GM21529 (cell line): ENCODE data around the gene CST6.
"Not testable (repeated sequence)": the region's sequence is repeated elsewhere in the genome, so short reads cannot be mapped to it uniquely, and the experiment has no call there.

Experiments
- ATAC-seq: cut with Tn5 transposase; IDR thresholded peaks from one replicate; pipeline ENCODE4 v1.9.1; 2021; ENCODE audit not compliant: unreplicated experiment

CST6 gene

DNA sequence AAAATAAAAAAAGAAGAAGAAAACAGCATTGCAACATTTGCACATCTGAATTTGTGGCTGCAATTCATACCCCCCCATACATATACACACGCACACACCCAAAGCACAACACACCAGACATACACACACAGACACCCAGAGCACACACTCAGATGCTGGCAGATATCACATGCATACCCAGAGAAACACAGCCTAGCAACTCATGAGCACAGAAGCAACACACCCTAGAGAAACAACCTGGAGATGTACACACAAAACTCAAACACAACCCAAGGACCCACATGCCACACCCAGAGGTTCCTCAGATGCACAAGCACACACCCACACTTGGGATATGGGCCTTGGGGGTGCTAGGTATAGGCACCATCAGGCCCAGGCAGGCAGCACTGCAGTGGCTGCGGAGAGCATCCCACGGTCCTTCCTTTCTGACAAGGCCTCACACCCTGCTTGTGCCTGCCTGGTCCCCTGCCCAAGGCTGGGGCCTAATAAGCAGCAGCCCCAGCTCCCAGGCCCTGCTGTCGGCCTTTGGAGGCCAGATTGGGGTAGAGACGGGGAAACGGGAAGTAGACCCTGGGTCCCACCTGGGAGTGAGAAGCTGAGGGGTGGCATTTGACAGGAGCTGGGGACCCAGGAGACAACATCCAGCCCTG, 3.1 kb downstream of the CST6 start:
- ATAC-seq, result no peak

DNA sequence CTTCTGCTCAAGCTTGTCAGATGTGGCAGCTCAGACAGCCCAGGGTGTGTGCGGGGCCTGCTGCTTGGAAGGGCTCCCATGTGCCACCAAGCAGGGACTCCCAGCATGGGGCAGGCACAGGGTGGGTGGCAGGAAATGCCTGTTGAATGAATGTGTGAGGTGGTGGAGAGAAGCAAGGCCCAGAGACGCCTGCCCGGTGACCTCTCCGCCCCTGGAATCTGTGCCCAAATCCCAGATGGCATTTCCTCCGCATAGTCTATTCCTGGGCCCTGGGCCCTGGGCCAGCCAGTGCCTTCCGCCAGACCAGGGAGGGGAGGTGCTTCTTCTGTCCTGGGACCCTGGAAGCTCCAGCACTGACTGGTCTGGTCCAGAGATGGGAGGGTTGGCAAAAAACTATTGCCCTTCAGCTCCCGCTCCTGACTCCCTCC, 3.7 kb downstream of the CST6 start:
- no peak for ATAC-seq

DNA sequence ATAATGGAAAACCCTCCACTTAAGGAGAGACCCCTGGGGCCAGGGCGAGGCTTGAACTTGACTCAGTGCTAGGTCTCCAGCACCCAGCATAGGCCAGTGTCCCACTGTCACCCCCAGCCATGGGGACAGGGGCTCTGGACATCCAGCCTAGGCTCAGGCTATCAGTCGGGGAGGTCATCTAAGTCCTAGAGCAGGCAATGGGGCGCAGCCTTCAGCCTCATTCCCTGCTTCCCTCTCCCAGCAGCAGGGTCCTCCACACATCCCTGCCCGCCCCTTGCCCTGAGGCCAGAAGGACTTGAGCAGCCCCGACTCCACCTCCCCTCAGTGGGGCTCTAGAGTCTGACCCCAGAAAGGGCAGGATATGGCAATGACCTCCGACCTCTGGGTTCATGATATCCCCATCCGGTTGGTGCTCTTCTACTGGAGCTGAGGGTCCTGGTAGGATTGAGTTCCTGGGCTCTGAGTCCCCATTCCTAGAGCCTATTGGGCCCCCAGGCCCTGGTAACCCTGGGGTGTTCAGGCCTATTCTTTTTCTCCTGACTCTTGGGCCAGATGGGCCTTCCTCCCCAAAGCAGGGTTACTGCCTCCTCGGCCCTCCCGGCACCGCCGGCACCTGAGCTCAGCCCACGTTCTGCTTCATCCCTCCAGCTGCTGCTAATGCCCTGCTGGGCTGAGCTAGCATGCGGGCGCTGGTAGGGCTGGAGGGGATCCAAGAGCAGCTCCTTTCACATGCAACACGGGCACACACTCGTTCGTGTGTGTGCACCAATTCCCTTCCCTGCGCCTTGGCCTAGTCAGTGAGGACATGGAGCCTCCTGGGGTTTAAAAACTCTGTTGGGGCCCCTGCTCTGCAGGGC, 4.4 kb downstream of the CST6 start:
- ATAC-seq, result no peak

DNA sequence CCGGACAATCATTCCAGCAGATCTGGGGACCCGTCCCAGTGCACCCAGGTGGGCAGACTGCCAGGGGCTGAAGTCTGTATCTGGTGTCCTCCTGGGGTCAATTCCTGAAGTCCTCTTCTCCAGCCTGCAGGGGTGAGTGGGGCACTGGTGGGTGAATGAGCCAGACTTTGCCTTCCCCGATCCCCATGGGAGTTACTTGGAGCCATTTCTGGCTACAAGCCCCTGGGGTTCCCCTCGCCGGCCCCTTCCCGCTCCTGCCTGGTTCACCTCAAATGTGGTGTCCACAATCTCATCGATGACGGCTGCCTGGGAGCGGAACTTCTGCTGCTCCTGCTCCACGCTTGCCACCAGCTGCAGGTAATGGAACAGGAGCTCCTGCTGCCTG, 5.0 kb downstream of the CST6 start:
- no peak for ATAC-seq

DNA sequence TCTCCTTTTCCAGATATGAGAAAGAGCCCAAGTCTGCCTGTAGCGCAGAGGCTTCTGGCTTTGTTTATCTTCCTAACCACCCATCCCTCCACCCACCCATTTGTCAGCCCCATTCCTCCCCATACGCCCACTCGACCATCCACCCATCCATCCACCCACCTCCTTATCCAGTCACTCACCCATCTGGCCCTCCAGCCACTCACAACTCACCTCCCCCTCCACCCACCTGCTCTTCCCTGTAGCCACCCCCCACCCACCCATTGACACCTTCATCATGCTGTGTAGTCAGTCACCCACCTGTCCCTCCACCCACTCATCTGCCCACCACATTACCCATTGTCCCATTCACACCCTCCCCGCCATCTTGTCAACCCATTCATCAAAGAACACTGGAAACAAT, 5.5 kb downstream of the CST6 start:
- ATAC-seq, result no peak

DNA sequence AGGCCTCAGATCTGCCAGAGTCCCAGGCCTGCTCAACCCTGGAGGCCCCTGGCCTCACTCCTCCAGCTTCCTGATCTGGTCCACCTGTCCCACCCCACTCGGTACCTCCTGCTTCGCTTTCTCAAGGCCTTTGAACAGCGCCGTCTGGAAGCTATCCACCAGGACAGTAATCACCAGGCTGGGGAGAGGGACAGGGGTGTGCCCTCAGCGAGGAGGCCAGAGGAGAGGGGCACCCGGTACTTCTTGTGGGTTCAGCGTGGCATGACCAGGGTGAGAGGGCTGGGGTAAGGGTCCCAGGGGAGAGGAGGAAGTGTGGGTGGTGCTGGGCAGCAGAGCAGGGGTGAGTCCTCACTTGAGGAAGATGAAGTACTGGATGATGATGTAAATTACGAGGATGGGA, 8.4 kb downstream of the CST6 start:
- no peak for ATAC-seq

DNA sequence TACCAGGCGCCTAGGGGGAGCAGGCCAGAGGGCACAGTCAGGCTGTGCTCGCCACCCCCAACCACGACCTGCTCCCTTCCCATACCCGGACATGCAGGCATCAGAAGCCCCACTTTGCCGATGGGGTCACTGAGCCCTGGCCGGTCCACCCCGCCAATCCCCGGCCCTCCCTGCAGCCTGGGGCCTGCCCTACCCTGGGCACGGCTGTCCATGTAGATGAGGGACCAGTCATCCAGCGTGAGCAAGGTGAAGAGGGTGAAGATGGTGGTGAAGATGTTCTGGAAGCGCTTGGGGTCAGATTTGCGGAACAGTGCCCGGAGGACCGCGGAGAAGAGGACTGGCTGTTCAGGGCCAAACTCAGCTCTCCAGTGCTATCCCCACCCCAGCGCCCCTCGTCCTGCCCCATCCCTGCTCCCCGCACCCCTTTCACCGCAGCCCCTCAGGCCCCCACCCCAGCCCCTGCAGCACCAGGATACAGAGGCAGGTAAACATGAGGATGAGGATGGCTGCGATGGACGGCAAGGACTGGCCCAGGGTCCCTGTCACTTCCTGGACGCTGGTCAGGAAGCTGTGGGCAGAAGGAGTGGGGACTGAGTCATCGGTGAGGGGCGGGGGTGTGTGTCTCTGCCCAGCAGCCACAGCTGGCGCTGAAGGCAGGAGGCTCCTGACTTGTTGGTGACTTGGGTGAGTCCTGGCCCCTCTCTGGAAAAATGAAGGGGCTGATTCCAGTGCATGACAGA, 9.0 kb downstream of the CST6 start:
- no peak for ATAC-seq

DNA sequence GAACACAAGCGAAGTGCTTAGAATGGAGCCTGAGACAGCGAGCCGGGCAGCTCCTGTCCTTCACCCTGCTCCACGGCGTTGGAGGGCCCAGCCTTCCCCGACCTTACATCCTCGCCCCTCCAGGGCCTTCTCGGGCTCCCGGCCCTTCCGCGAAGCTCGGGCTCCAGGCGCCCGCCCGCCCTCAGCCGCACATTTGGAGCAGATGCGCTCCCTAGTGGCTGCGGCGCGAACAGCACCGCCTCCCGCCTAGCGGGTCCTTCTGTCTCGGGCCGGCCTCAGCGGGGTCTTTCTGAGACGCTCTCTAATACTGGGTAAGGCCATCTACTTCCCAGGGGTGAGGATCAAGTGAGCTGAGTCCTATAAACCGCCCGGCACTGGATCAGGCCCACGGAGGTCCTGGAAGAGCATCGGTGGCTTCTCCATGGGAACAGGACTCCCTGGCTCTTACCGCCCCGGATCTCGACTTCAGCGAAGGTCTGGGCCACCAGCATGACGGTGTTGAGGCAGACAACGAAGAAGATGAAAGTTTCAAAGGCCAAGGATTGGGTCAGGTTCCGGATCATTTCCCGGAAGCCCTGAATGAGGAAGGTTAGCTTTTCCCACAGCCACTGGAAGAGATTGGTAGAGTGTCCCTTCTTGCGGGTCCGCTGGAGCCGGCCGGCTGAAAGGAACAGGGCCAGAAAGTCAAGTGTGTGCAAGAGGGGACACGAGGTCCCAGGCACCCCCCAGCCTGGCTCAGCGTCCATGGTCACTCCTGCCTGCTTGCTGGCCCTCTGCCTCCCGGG, 10.8 kb downstream of the CST6 start:
- ATAC-seq, result no peak

DNA sequence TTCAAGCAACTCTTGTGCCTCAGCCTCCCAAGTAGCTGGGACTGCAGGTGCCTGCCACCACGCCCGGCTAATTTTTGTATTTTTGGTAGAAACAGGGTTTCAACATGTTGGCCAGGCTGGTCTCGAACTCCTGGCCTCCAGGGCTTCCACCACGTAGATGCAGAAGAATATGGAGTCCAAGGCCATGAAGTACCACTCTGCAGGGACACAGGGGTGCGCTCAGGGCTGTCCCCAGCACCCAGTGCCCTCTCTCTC, 11.3 kb downstream of the CST6 start:
- not testable (repeated sequence) for ATAC-seq

DNA sequence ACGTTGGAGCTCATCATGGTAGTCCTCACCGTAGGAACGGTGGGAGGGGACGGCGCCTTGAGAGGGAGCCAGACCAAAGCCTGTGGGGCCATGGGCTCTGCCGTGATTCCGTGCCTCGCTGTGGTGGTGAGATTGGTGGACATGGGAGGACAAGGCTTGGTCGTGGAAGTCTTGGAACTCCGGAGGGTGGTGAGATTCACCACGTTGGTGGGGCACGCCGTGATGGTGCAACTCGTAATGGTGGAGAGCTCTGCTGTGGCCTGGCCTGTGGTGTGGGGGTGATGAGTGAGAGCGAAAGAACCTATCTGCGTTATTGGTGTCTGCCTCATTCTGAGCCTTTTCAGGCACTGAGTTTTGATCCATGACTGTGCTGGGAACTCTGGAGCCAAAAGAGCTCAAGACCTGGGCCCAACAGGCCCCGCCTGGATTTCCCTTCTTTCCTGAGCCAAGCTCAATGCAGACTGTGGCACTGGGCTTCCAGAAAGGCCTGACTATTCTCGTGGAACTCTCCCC, 14.3 kb downstream of the CST6 start, which contains the start of gene CATSPER1:
TSS of gene CATSPER1 (minus strand) at position 463 of the 513 bp plus-strand sequence. CDS start at position 363, 100 bp downstream.
- ATAC-seq, result no peak

DNA sequence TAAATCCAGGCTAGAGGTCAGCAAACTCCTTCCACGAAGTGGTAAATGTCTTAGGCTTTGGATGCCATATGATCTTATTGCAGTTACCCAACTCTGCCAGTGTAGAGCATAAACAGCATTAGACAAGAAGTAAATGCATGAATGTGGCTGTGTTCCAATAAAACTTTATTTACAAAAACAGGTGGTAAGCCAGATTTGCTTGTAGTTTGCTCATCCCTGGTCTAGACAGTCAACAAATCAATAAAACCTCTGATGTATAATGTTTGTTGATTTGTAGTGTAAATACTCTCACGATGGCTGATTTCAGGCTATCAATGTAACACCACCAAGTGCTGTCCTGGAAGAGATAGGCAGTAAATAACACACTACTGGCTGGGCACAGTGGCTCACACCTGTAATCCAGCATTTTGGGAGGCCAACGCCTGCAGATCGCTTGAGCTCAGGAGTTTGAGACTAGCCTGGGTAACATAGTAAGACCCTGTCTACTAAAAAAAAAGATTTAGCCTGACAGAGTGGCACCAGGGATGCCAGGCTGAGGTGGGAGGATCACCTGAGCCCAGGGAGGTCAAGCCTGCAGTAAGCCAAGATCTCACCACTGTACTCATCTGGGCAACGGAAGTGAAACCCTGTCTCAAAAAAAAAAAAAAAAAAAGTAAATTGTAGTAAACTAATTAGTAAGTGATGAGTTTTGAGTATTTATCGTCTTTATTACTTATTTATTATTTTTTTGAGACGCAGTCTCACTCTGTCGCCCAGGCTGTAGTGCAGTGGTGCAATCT, 21.3 kb downstream of the CST6 start:
- ATAC-seq, result no peak

DNA sequence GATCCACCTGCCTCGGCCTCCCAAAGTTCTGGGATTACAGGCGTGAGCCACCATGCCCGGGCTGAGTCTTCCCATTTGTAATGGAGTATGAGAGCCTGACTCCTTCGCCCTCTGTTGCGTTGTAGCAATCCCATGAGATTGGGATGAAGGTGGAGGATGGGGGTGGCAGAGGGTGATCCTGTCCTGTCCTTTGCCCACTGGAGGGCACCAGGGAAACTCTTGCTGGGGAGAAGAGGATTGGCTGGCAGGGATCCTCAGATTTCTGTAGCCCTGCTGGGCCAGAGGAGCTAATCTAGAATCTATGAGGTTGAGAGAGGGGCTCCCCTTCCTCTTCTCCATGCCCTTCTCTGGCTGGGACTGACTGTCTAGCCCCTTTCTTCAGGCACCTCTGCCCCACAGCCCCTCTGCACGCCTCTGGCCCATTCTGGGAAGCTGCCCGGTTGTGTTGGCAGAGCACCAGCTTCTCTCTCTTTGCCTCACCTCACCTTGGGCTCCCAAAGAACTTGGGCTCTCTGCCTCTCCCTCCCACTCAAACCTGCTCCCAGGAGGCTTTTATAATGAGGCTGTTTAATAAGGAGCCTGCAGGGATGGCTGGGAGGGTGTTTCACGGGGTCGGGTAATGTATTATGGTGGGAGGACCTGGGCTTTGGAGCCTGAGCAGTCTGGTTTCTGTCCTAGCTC, 24.0 kb downstream of the CST6 start:
- no peak for ATAC-seq

DNA sequence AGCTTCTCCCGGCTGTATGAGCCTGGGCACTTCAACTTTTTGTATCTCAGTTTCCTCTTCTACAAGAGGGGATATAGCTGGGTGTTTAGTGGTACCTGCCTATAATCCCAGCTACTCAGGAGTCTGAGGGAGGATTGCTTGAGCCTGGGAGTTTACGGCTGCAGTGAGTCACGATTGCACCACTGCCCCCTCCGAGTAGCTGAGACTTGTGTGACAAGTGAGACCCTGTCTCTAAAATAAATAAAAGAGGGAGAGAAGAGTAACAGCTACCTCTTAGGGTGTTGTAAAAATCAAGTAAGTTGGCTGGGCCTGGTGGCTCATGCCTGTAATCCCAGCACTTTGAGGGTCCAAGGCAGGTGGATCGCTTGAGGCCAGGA, 24.5 kb downstream of the CST6 start:
- ATAC-seq, result no peak

DNA sequence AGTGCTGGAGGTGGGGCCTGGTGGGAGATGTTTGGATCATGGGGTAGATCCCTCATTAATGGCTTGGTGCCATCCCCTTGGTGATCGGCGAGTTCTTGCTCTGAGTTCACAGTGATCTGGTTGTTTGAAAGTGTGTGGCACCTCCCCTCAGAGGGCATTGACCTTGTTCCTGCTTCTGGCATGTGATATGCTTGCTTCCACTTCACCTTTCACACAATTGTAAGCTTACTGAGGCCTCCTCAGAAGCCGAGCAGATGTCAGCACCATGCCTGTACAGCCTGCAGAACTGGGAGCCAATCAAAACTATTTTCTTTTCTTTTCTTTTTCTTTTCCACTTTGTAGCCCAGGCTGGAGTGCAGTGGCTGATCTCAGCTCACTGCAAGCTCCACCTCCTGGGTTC, 25.5 kb downstream of the CST6 start:
- ATAC-seq, result no peak

DNA sequence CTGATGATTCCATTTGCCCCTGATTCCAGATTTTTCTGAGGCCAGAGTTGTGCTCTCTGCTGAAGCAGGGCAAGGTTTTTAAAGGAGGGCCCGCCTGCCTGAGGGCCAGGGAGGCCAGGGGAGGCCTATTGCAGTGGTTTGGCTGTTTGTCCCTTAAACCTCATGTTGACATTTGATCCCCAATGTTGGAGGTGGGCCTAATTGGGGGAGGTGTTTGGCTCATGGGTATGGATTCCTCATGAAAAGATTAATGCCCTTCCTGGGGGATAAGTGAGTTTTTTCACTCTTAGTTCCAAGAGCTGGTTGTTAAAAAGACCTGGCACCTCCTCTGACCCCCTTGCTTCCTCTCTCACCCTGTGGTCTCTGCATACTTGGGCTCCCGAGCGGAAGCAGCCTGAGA, 28.0 kb downstream of the CST6 start:
- no peak for ATAC-seq

DNA sequence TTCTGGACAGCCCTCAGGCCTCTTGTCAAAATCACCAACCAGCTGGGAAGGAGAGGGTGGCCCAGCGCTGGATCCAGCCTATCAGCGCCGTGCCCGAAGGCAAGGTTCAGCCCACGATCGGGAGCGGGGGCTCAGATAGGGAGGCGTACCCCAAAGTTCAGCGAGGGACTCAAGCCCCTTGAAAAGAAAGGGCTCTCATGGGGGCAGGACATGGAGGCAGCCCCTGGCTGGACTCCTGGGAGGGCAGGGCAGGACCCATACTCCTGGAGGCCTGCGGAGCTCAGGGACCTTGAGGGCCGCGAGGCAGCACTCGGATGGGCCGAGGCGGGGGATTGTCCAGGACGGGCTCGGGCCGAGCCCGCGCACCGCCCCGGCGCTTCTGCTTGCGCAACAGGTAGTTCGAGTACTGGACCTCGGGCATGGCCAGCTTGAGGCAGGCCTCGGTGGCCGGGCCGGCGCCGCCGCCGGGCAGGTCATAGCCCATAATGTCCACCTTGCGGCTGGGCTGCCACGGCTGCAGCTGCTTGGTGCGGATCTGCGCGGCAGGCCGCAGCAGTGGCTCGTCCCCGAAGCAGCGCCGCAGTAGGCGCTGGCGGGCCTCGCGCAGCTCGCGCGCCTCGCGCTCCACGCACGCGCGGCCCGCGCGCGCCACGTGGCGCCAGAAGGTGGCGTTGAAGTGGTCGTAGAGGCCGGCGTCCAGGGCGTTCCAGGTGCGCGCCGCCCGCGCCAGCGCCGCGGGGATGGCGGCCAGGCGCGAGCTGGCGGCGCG, 30.6 kb downstream of the CST6 start:
- ATAC-seq, result no peak

DNA sequence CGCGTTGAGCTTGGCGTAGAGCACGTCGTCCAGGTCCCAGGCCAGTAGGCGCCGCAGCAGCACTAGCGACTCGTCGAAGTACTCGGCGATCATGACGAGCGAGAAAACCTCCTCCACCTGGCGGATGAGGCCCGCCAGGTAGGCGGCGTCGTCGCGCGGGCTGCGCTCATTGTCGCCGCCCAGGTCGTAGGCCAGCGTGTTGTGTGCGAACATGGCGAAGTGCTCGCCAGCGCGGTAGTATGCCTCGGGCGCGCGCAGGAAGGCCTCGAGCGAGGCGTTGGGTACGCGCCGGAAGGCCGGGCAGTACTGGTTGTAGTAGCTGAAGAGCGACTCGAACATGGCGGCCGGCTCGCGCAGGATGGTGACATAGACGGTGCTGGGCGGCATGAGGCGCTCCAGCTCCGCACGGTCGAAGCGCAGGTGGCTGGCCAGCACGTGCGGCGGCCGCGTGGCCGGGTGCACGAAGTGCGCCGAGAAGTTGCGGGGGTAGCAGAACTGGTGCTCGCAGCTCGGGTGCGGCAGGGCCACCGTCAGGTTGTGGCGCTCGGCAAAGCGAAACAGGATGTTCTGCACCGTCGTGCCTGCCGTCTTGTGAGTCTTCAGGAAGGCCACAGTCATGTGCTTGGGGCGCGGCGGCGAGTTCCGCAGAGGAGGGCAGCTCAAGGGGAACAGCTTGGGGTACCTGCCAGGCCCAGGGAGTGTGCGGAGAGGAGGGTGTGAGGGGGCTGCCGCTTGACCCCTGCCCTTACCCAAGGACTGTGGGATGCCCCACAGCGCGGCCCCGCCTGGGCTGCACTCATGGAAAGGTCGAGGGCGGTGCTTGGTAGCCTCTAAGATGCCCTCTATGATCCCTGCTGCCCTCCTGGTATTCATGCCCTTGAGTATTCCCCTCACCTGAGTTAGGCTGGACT, 31.4 kb downstream of the CST6 start:
- ATAC-seq, result no peak

DNA sequence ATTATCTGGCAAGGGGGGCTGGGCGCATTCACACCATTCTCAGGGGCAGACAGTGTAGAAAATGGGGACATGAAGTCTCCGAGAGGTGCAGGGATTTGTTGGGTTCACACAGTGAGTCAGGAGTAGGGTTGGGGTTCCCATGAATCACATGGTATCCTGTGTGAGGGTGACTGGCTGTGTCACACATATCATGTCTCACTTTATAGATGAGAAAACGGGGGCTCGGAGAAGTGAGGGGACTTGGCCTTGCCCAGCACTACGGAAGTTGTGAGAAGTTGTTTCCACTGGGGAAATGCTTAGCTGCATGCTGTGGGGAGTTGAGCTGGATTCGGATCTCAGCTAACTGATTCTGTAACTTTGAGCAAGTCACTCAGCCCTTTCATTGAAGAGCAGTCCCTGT, 32.9 kb downstream of the CST6 start:
- ATAC-seq, result no peak
